Brain microvascular endothelial cell (primary cell): Measurements from ENCODE around the gene BLOC1S5.
"Not testable (repeated sequence)": the region's sequence is repeated elsewhere in the genome, so short reads cannot be mapped to it uniquely, and the experiment has no call there.

Source experiments
- DNase-seq: peaks from one replicate; pipeline ENCODE4 v3.0.0-alpha.2; 2020
- H3K27ac ChIP-seq: fragments of 250-450 bp; sonication (Bioruptor Pico); 2 replicates; pipeline ENCODE4 v1.5.1; 2020; ENCODE audit warnings: mild to moderate bottlenecking, moderate library complexity
- H3K27me3 ChIP-seq: fragments of 250-450 bp; sonication (Bioruptor Pico); replicated peaks from 2 replicates; pipeline ENCODE4 v1.5.1; 2020; ENCODE audit warnings: mild to moderate bottlenecking
- H3K36me3 ChIP-seq: fragments of 250-450 bp; sonication (Bioruptor Pico); replicated peaks from 2 replicates; pipeline ENCODE4 v1.5.1; 2020; ENCODE audit warnings: mild to moderate bottlenecking
- H3K4me3 ChIP-seq: 2 replicates; pipeline ENCODE4 v1.5.1; 2011; ENCODE audit warnings: low read depth, mild to moderate bottlenecking, control low read depth, low read length, moderate library complexity
- in situ Hi-C: cut with HindIII; loops from 2 replicates; pipeline ENCODE4 v1.10.0; 2017; ENCODE audit warnings: low sequenced_read_pairs, low pct_ligation_motif_present
- TF ChIP-seq, protein P1 (sequence below): IDR thresholded peaks from 2 replicates; pipeline ENCODE4 v1.5.1; 2011; ENCODE audit warnings: low read depth, mild to moderate bottlenecking, moderate library complexity, low read length, control low read depth, inconsistent platforms; ENCODE audit errors: missing control alignments

BLOC1S5 gene

DNA sequence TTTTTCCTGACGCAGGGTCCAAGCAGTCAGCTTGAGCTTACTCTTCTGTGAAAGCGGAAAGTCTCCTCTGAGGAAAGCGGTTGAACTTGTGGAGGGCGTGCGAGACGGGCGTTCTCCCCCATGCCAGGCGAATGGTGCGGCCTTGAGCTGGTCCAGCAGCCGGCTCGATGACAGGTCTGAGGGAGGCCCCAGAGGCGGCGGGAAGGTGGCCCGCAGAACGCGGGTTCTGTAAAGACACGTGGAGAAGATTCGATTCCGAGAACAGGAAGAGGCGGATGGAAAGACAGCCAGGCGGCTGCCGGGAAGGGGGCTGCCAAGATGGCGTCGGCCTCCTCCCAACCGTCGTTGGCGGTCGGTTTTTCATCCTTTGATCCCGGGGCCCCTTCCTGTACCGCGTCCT lies 78.0 kb downstream of the BLOC1S5 start:
- TF ChIP-seq, protein P1, sequence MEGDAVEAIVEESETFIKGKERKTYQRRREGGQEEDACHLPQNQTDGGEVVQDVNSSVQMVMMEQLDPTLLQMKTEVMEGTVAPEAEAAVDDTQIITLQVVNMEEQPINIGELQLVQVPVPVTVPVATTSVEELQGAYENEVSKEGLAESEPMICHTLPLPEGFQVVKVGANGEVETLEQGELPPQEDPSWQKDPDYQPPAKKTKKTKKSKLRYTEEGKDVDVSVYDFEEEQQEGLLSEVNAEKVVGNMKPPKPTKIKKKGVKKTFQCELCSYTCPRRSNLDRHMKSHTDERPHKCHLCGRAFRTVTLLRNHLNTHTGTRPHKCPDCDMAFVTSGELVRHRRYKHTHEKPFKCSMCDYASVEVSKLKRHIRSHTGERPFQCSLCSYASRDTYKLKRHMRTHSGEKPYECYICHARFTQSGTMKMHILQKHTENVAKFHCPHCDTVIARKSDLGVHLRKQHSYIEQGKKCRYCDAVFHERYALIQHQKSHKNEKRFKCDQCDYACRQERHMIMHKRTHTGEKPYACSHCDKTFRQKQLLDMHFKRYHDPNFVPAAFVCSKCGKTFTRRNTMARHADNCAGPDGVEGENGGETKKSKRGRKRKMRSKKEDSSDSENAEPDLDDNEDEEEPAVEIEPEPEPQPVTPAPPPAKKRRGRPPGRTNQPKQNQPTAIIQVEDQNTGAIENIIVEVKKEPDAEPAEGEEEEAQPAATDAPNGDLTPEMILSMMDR = no peak
- in situ Hi-C loops = no loop called here

DNA sequence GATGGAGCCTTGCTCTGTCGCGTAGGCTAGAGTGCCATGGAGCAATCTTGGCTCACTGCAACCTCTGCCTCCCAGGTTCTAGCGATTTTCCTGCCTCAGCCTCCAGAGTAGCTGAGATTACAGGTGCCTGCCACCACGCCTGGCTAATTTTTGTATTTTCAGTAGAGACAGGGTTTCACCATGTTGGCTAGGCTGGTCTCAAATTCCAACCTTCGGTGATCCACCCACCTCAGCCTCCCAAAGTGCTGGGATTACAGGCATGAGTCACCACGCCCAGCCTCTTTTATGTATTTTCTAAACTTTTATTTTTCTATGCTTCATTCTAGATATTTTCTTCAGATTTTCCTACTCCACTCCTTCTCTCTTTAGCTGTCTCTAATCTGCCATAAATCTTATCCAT lies 80.2 kb downstream of the BLOC1S5 start:
- DNase-seq, H3K27ac ChIP-seq, H3K27me3 ChIP-seq, in situ Hi-C loops, H3K4me3 ChIP-seq, H3K36me3 ChIP-seq: not testable (repeated sequence)

More for the DNA sequence above, 78.0 kb downstream of the BLOC1S5 start:
- Histone ChIP-seq H3K27ac (no peak overlapping the region), H3K4me3 (no peak overlapping the region), H3K36me3 (no peaks in the 10 kb centered on the region), H3K27me3 (no peaks in the 10 kb centered on the region)
- DNase-seq = no peak

DNA sequence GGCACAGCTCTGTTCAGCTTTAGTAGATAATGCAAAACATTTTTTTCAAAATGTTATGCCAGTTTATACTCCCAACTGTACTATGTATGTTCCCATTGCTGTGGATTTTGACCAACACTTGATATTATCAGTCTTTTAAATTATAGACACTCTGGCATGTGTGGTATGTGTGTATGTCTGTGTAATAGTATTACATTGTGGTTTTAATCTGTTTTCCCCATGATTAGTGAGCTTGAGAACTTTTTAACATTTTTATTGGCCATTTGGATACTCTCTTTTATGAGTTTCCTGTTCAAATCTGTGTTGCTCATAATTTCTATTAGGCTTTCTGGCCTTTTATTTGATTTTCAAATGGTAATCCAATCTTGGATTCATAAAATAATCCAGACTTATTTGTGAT lies 84.4 kb downstream of the BLOC1S5 start:
- in situ Hi-C loops = no loop called here
- Histone ChIP-seq H3K4me3 (no peak overlapping the region), H3K27ac (no peak overlapping the region), H3K27me3 (no peaks in the 10 kb centered on the region), H3K36me3 (no peaks in the 10 kb centered on the region)
- TF ChIP-seq, protein P1 = no peak
- no peak for DNase-seq

DNA sequence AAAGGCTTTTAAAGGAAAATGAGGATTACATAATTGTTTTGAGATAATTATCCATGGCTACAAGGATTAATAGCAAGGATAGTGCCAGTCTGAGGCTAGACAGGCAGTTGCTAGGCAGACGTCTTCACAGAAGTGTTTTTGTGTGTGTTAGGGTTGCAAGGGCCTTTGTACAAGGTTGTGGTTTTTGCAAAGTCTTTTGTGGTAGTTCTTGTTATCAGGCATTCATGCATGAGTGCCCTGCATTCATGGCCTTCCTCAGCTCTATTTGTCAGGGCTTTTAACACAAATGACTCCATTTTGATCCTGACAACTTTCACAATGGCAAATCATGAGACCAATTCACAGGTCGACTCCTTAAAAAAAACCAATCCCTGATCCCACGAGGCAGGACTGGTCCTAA lies 85.5 kb downstream of the BLOC1S5 start:
- no peaks in the 10 kb centered on the region for H3K36me3 ChIP-seq
- in situ Hi-C loops = no loop called here
- TF ChIP-seq, protein P1 = no peak
- no peaks in the 10 kb centered on the region for H3K27me3 ChIP-seq
- H3K4me3 ChIP-seq = no peak overlapping the region
- H3K27ac ChIP-seq = no peak overlapping the region
- no peak for DNase-seq

DNA sequence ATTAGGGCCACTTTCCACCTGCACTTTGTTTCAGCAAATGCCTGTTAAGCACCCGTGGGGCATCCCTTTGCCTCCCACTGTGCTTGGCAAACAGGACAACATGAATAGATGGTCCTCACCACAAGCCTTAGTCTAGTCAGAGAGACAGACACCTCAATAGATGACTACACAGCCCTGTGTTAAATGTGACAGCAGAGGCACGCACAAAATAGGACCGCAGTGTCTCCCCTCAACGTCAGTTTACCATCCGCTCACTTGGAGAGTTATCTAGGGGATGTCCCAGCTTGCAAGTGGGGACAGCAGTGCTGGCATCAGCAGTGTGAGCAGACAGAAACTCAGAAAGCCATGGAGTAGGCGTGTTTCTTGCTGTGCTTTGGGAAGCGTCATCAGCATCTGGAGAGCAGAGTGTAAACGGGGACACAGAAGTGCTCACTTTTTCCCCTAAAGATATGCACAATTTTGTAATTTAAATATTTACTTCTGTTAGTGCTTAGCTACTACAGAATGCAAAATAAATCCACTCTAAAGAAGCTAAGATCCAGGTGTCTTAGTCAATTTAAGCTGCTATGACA lies 87.6 kb downstream of the BLOC1S5 start:
- no peaks in the 10 kb centered on the region for H3K27me3 ChIP-seq
- no peak overlapping the region for H3K27ac ChIP-seq
- no peaks in the 10 kb centered on the region for H3K36me3 ChIP-seq
- no peak for DNase-seq
- in situ Hi-C loops = no loop called here
- TF ChIP-seq, protein P1 = no peak
- H3K4me3 ChIP-seq = no peak overlapping the region

DNA sequence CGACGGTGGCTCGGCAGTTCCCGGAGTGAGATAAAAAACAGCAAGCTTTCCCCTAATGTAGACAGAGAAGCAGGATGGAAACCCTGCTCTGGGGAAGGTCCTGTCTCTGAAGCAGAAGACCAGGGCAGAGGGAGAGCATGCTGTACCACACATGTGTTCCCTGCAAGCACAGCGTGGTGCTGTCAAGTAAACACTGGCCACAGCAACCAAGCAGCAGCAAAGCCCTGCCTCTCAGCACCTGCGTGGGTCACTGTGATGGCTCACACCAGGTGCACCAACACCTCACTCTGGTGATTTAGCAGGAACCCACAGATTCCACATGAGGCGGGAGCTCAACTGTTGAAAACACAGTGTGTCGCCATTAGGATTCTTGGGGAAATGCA lies 88.4 kb downstream of the BLOC1S5 start:
- in situ Hi-C loops = no loop called here
- no peak for DNase-seq
- Histone ChIP-seq H3K36me3 (no peaks in the 10 kb centered on the region), H3K4me3 (no peak overlapping the region), H3K27me3 (no peaks in the 10 kb centered on the region), H3K27ac (no peak overlapping the region)
- TF ChIP-seq, protein P1 = no peak
